GM12878 (cell line): ENCODE measurements around the gene SERTAD1. TPM values are rescaled to one million over a fixed set of nuclear protein-coding genes. Genes with fewer than 3 reads are reported as not detected.

Experiments used
- ATAC-seq: fragments of 200-7000 bp; cut with Tn5 transposase; 3 replicates; pipeline ENCODE4 v1.9.1; 2020; ENCODE audit warnings: mild to moderate bottlenecking, moderate library complexity
- BruUV-seq: library from RNA; stranded (reverse); fragments of 400-500 nt; replicated peaks from 2 replicates; lab custom pipeline; 2021; lab: Mats Ljungman, UMichigan
- CTCF ChIA-PET: fragments of 300-600 bp; sonication (Branson Sonifier 250); formaldehyde crosslinking; extraction: SDS; loops from one replicate; lab custom pipeline; 2021; ENCODE audit warnings: inconsistent platforms; lab: Yijun Ruan, JAX
- POLR2A ChIA-PET: fragments of 350-600 bp; formaldehyde crosslinking; extraction: SDS; loops from one replicate; lab custom pipeline; 2021; ENCODE audit warnings: inconsistent platforms; lab: Charles Lee
- RAD21 ChIA-PET: fragments of 300-600 bp; sonication (Branson Sonifier 250); formaldehyde crosslinking; loops from one replicate; lab custom pipeline; 2023; ENCODE audit warnings: antibody characterized with exemption; ENCODE audit not compliant: unreplicated experiment; lab: Charles Lee
- SMC1A ChIA-PET: fragments of 300-600 bp; sonication (Branson Sonifier 250); formaldehyde crosslinking; loops from one replicate; lab custom pipeline; 2023; ENCODE audit not compliant: unreplicated experiment, uncharacterized antibody; lab: Charles Lee
- DNase-seq: peaks from one replicate; pipeline ENCODE4 v3.0.0-alpha.2; 2011; ENCODE audit warnings: low read depth, low spot score
- FAIRE-seq: peaks from 3 replicates; lab custom pipeline; 2011; peaks lifted over from hg19 to GRCh38; lab: Jason Lieb, UNC
- H2AFZ ChIP-seq: 2 replicates; pipeline ENCODE4 v1.6.0; 2011; ENCODE audit warnings: low read depth, low read length, control low read depth; ENCODE audit not compliant: control insufficient read depth
- H3K27ac ChIP-seq: 2 replicates; pipeline ENCODE4 v1.5.1; 2011; ENCODE audit warnings: control low read depth; ENCODE audit not compliant: control insufficient read depth, insufficient read depth
- H3K27me3 ChIP-seq, 2 experiments: replicated peaks in 1 of 2; 2 replicates each; pipeline versions ENCODE4 v1.6.0 to v1.6.1; 2011; ENCODE audit warnings: low read length in 1 of 2; ENCODE audit not compliant: control insufficient read depth in 2 of 2, insufficient read depth in 2 of 2
- H3K36me3 ChIP-seq, 2 experiments: 2 replicates each; pipeline ENCODE4 v1.5.1; 2011; ENCODE audit warnings: low read length in 1 of 2; ENCODE audit not compliant: control insufficient read depth in 2 of 2, insufficient read depth in 2 of 2
- H3K4me1 ChIP-seq: 2 replicates; pipeline ENCODE4 v1.6.1; 2011; ENCODE audit warnings: mild to moderate bottlenecking, low read length, moderate library complexity, mixed read lengths; ENCODE audit not compliant: control insufficient read depth, insufficient read depth
- H3K4me2 ChIP-seq: 2 replicates; pipeline ENCODE4 v1.6.0; 2011; ENCODE audit warnings: control low read depth; ENCODE audit not compliant: control insufficient read depth, insufficient read depth
- H3K4me3 ChIP-seq: fragments of 200-600 bp; sonication (generic); 2 replicates; pipeline ENCODE4 v1.5.1; 2016
- H3K79me2 ChIP-seq: 2 replicates; pipeline ENCODE4 v1.6.0; 2011; ENCODE audit warnings: low read length; ENCODE audit not compliant: control insufficient read depth, insufficient read depth
- H3K9ac ChIP-seq: 2 replicates; pipeline ENCODE4 v1.8.0; 2011; ENCODE audit warnings: low read length, control low read depth, mixed read lengths; ENCODE audit not compliant: control insufficient read depth, insufficient read depth
- H3K9me3 ChIP-seq: replicated peaks from 3 replicates; pipeline ENCODE4 v1.5.1; 2011; ENCODE audit warnings: mild to moderate bottlenecking, low read length; ENCODE audit not compliant: control insufficient read depth, insufficient read depth
- H4K20me1 ChIP-seq: 2 replicates; pipeline ENCODE4 v1.6.0; 2011; ENCODE audit not compliant: control insufficient read depth, insufficient read depth
- BRCA1 ChIP-seq: IDR thresholded peaks from 2 replicates; pipeline ENCODE4 v1.6.1; 2011; ENCODE audit warnings: low read depth, low read length, improper control_type of control experiment
- EED ChIP-seq: sonication (generic); IDR thresholded peaks from 2 replicates; pipeline ENCODE4 v1.6.1; 2016; ENCODE audit warnings: antibody characterized with exemption, low read depth
- GABPA ChIP-seq: IDR thresholded peaks from 2 replicates; pipeline ENCODE4 v1.6.1; 2014; ENCODE audit warnings: antibody characterized with exemption, low read depth, mild to moderate bottlenecking, inconsistent platforms
- KDM1A ChIP-seq: fragments of 200-600 bp; sonication (generic); IDR thresholded peaks from 2 replicates; pipeline ENCODE4 v1.6.1; 2016; ENCODE audit warnings: borderline replicate concordance
- MEF2B ChIP-seq: fragments of 450-650 bp; IDR thresholded peaks from 2 replicates; pipeline ENCODE4 v1.6.1; 2018; ENCODE audit warnings: mild to moderate bottlenecking, moderate library complexity; ENCODE audit not compliant: partially characterized antibody, poor library complexity, severe bottlenecking
- NRF1 ChIP-seq: conservative IDR thresholded peaks from 2 replicates; pipeline ENCODE4 v1.6.1; 2011; ENCODE audit warnings: mild to moderate bottlenecking, low read depth, low read length, improper control_type of control experiment
- PAX8 ChIP-seq: fragments of 450-650 bp; IDR thresholded peaks from 2 replicates; pipeline ENCODE4 v1.6.1; 2017; ENCODE audit warnings: mild to moderate bottlenecking, moderate library complexity
- POLR2AphosphoS5 ChIP-seq: IDR thresholded peaks from 2 replicates; pipeline ENCODE4 v1.6.1; 2011; ENCODE audit warnings: mild to moderate bottlenecking, low read length, inconsistent platforms
- POU2F2 ChIP-seq: IDR thresholded peaks from 3 replicates; pipeline ENCODE4 v1.6.1; 2011; ENCODE audit warnings: low read depth, mild to moderate bottlenecking, low read length, borderline replicate concordance
- RAD21 ChIP-seq: IDR thresholded peaks from 2 replicates; pipeline ENCODE4 v1.6.1; 2011; ENCODE audit warnings: mild to moderate bottlenecking, low read depth, low read length, moderate library complexity; ENCODE audit not compliant: insufficient read depth
- RUNX3 ChIP-seq: IDR thresholded peaks from 2 replicates; pipeline ENCODE4 v1.6.1; 2012; ENCODE audit warnings: low read length, inconsistent platforms
- SIN3A ChIP-seq: IDR thresholded peaks from 2 replicates; pipeline ENCODE4 v1.6.1; 2012; ENCODE audit warnings: low read depth, low read length, improper control_type of control experiment
- SMAD5 ChIP-seq: IDR thresholded peaks from 2 replicates; pipeline ENCODE4 v1.6.1; 2016; ENCODE audit warnings: antibody characterized with exemption, low read depth
- SP1 ChIP-seq: IDR thresholded peaks from one replicate; pipeline ENCODE4 v1.6.1; 2011; ENCODE audit warnings: low read depth, low read length
- TCF7 ChIP-seq: IDR thresholded peaks from 2 replicates; pipeline ENCODE4 v1.6.1; 2014; ENCODE audit warnings: antibody characterized with exemption, borderline replicate concordance
- ZNF384 ChIP-seq: IDR thresholded peaks from 2 replicates; pipeline ENCODE4 v1.6.1; 2012; ENCODE audit warnings: low read depth, mild to moderate bottlenecking, low read length, improper control_type of control experiment, borderline replicate concordance
- WGBS: methylation state at CpG from one replicate; pipeline ENCODE4 v1.1.6; 2016; ENCODE audit warnings: low lambda C conversion rate; ENCODE audit not compliant: insufficient replicate concordance, insufficient coverage; ENCODE audit errors: missing lambda C conversion rate; 5-methylcytosine and 5-hydroxymethylcytosine counted together
- in situ Hi-C: fragments of 300-500 bp; cut with MboI; formaldehyde crosslinking; loops from 9 replicates; pipeline ENCODE4 v1.14.3; 2018; ENCODE audit warnings: mixed read lengths
- intact Hi-C: fragments of 100-400 bp; cut with micrococcal nuclease; formaldehyde crosslinking; loops from one replicate; pipeline ENCODE4 v1.14.2; 2022; ENCODE audit not compliant: unreplicated experiment
- polyA plus RNA-seq, 11 experiments: library from polyadenylated mRNA; depleted of rRNA in 4 of 11; unstranded in 6 of 11; stranded (reverse) in 5 of 11; fragments of >200 nt; fragmentation: Nextera tagmentation in 4 of 11; fragmentation: Illumina TruSeq in 1 of 11; extraction: Ambion mirVana in 4 of 11; extraction: Trizol in 1 of 11; gene quantifications; 1 replicate in 1 of 11; 2 replicates in 10 of 11; pipeline versions ENCODE4 v1.2.1 to v1.2.3, GENCODE V29; 2011 to 2016; ENCODE audit warnings: inconsistent platforms in 2 of 11, missing spikeins in 2 of 11, low read depth in 1 of 11
- total RNA-seq, 4 experiments: library from RNA; depleted of rRNA in 3 of 4; stranded (reverse); fragments of >200 nt in 3 of 4; fragmentation: Illumina TruSeq in 1 of 4; extraction: Trizol in 1 of 4; gene quantifications; 2 replicates each; pipeline versions ENCODE4 v1.2.1 to v1.2.3, GENCODE V29; 2013 to 2021
- TF ChIP-seq, protein P1 (sequence below): fragments of 450-650 bp; IDR thresholded peaks from 2 replicates; pipeline ENCODE4 v1.6.1; 2017; ENCODE audit warnings: mild to moderate bottlenecking

Gene SERTAD1
- total and polyA plus RNA-seq, 10 of the 15 experiments (the other 5 are each of a cell fraction or from before 2014, with no cell fraction given), result 0.23 to 14.2 (median 8.0) TPM

DNA sequence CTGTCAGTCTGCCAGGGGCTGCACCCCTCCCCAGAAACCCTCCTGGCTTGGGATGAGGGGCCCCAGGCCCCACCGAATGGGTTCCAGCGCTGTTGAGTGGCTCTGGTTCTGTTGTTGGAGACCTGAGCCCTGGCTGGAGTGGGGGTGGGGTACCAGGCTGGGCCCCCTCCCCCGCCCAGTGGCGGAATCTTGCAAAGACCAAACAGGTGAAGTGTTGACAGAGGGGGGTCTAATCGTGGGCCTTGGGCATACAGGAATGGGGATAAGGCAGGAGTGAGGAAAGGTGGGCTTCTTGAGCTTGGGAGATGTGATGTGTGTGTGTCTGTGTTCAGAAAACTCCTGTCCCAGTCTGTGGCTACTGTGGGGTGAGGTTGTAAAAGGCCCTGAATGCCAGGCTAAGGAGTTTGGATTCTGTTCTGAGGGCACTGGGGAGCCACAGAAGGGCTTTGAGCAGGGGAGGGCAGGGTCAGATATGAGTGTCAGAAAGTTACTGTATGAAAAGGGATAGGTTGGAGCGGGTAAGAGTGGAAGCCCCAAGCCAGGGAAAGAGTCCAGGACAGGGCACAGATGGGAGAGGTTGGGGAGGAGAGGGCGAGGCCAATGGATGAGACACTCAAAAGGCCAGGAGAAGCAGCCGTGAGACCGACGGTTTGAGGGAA, 35.6 kb downstream of the SERTAD1 start, which contains the start of gene HIPK4:
HIPK4 (minus strand) TSS at position 98 of the 659 bp plus-strand sequence. CDS start 279 bp downstream, outside the sequence.
- Histone ChIP-seq H3K27me3 (no peaks in the 10 kb centered on the region), H2AFZ (no peak within 1 kb of the TSS), H4K20me1 (no peaks in the 10 kb centered on the region), H3K4me2 (no peak within 1 kb of the TSS), H3K36me3 (no peaks in the 10 kb centered on the region), H3K4me3 (no peak within 1 kb of the TSS)
- ChIA-PET CTCF (interaction anchor here (1.0 kb wide), 1 partner anchor 42 kb away, joined by 3 read pairs; the partner anchor contains the start of genes C19orf47 and PLD3), RAD21 (no interaction called here)
- 59% methylated on average over 10 of the region's 10 CpGs for WGBS
- DNase-seq, result no peak
- ATAC-seq, result no peak
- in situ Hi-C loops (no loop called here), intact Hi-C loops (no loop called here)
- TF ChIP-seq SIN3A, result no peak
- no peak for TF ChIP-seq POLR2AphosphoS5
- no peak for TF ChIP-seq POU2F2
- TF ChIP-seq SMAD5, result no peak
- TF ChIP-seq RAD21, result no peak
- TF ChIP-seq, all 136 proteins: peak for 0
- Histone ChIP-seq H3K9me3 (no peaks in the 10 kb centered on the region), H3K79me2 (no peaks in the 10 kb centered on the region), H3K9ac (no peak within 1 kb of the TSS), H3K27ac (no peak within 1 kb of the TSS), H3K4me1 (no peaks in the 10 kb centered on the region)
- FAIRE-seq, result no peak
- POLR2A ChIA-PET, result interaction anchor here (0.6 kb wide), 1 partner anchor 53 kb away, joined by 3 read pairs; no protein-coding TSS in a partner anchor
- BruUV-seq, result no TSS peak
- SMC1A ChIA-PET, result no interaction called here

DNA sequence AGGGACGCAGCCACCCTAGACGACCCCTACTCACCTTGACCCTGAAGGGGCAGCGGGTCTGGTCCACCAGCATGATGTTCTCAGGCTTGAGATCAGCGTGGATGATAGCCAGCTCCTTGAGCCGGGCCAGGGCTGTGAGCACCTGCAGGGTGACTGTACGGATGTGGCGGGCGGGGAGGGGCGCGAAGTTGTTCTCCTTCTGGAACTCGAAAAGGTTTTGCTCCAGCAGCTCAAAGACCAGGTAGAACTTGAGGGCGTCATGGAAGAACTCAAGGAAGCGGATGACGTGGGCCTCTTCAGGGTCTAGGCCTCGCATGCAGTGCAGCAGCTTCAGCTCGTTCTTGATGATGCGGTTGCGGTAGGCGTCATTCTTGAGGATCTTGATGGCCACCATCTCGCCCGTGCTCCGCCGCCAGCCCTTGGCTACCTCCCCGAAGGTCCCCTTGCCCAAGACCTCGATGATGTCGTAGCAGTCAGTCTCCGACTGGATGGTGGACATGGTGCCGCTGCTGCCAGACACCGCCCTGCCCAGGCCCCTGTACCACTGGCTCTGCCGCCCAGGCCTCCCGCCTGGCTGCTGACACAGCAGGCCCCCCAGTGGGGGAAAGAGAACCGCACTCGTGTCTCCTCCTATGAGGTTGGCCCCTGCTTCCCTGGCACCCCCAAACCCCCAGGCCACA, 36.2 kb downstream of the SERTAD1 start:
- FAIRE-seq (no peak), DNase-seq (no peak), ATAC-seq (no peak)
- Histone ChIP-seq H3K36me3 (no peaks in the 10 kb centered on the region), H3K27me3 (no peaks in the 10 kb centered on the region), H3K9ac (no peak overlapping the region), H3K4me2 (no peak overlapping the region), H3K4me3 (no peak overlapping the region), H2AFZ (no peak overlapping the region), H3K27ac (no peak overlapping the region), H4K20me1 (no peaks in the 10 kb centered on the region), H3K9me3 (no peaks in the 10 kb centered on the region), H3K79me2 (no peaks in the 10 kb centered on the region), H3K4me1 (no peaks in the 10 kb centered on the region)
- ChIA-PET CTCF (no interaction called here), POLR2A (interaction anchor here (0.6 kb wide), 1 partner anchor 61 kb away, joined by 3 read pairs; no protein-coding TSS in a partner anchor), RAD21 (no interaction called here), SMC1A (no interaction called here)
- 81% methylated on average over 32 of the region's 33 CpGs for WGBS
- BruUV-seq, result no TSS peak
- in situ Hi-C loops (no loop called here), intact Hi-C loops (no loop called here)
- no peak for TF ChIP-seq EED
- TF ChIP-seq GABPA, result no peak
- TF ChIP-seq SP1, result no peak
- no peak for TF ChIP-seq RUNX3
- no peak for TF ChIP-seq PAX8
- no peak for TF ChIP-seq MEF2B
- no peak for TF ChIP-seq TCF7
- TF ChIP-seq, protein P1, sequence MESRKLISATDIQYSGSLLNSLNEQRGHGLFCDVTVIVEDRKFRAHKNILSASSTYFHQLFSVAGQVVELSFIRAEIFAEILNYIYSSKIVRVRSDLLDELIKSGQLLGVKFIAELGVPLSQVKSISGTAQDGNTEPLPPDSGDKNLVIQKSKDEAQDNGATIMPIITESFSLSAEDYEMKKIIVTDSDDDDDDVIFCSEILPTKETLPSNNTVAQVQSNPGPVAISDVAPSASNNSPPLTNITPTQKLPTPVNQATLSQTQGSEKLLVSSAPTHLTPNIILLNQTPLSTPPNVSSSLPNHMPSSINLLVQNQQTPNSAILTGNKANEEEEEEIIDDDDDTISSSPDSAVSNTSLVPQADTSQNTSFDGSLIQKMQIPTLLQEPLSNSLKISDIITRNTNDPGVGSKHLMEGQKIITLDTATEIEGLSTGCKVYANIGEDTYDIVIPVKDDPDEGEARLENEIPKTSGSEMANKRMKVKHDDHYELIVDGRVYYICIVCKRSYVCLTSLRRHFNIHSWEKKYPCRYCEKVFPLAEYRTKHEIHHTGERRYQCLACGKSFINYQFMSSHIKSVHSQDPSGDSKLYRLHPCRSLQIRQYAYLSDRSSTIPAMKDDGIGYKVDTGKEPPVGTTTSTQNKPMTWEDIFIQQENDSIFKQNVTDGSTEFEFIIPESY, result no peak
- TF ChIP-seq KDM1A, result no peak
- TF ChIP-seq ZNF384, result no peak
- no peak for TF ChIP-seq BRCA1
- no peak for TF ChIP-seq NRF1
